GM18951 (cell line): ENCODE measurements around the gene FBXW7.

Experiments
- POLR2A ChIP-seq: IDR thresholded peaks from 4 replicates; pipeline ENCODE4 v1.6.1; 2011; ENCODE audit warnings: mild to moderate bottlenecking; ENCODE audit not compliant: insufficient read length, insufficient read depth; ENCODE audit errors: extremely low read depth
- in situ Hi-C: fragments of 300-500 bp; cut with MboI; formaldehyde crosslinking; loops from one replicate; pipeline ENCODE4 v1.12.0; 2022; ENCODE audit warnings: low sequenced_read_pairs, mixed read lengths, inconsistent platforms; ENCODE audit not compliant: unreplicated experiment

Gene FBXW7

GRCh38 chr4:152368001-152368400 is 167.9 kb downstream of the FBXW7 start:
- TF ChIP-seq POLR2A = no peak
- in situ Hi-C loops = no loop called here

- TF ChIP-seq POLR2A = no peak
- in situ Hi-C loops = no loop called here
Observed at GRCh38 chr4:152364883-152365282, 171.0 kb downstream of the FBXW7 start.

GRCh38 chr4:152364383-152364782 is 171.5 kb downstream of the FBXW7 start:
- no peak for TF ChIP-seq POLR2A
- in situ Hi-C loops = no loop called here

- TF ChIP-seq POLR2A = no peak
- in situ Hi-C loops = no loop called here
Observed at GRCh38 chr4:152363904-152364303, 172.0 kb downstream of the FBXW7 start.

- in situ Hi-C loops = no loop called here
- no peak for TF ChIP-seq POLR2A
Observed at GRCh38 chr4:152363086-152363485, 172.8 kb downstream of the FBXW7 start.

- in situ Hi-C loops = no loop called here
- no peak for TF ChIP-seq POLR2A
Observed at GRCh38 chr4:152360045-152360410, 175.9 kb downstream of the FBXW7 start.

- in situ Hi-C loops = no loop called here
- TF ChIP-seq POLR2A = no peak
Observed at GRCh38 chr4:152359208-152360044, 176.5 kb downstream of the FBXW7 start.

GRCh38 chr4:152357206-152357605 is 178.7 kb downstream of the FBXW7 start:
- no peak for TF ChIP-seq POLR2A

GRCh38 chr4:152356428-152357034 is 179.4 kb downstream of the FBXW7 start:
- no peak for TF ChIP-seq POLR2A
- in situ Hi-C loops = no loop called here

More at GRCh38 chr4:152357206-152357605, 178.7 kb downstream of the FBXW7 start:
- in situ Hi-C loops = no loop called here

GRCh38 chr4:152352622-152353116 is 183.2 kb downstream of the FBXW7 start:
- in situ Hi-C loops = no loop called here
- peak; percentile 40 for TF ChIP-seq POLR2A

GRCh38 chr4:152352215-152352614 is 183.7 kb downstream of the FBXW7 start:
- in situ Hi-C loops = no loop called here
- TF ChIP-seq POLR2A = no peak

- no peak for TF ChIP-seq POLR2A
- in situ Hi-C loops = no loop called here
Observed at GRCh38 chr4:152351080-152351479, 184.8 kb downstream of the FBXW7 start.

GRCh38 chr4:152348670-152349069 is 187.2 kb downstream of the FBXW7 start:
- no peak for TF ChIP-seq POLR2A
- in situ Hi-C loops = no loop called here

GRCh38 chr4:152346979-152347378 is 188.9 kb downstream of the FBXW7 start:
- TF ChIP-seq POLR2A = no peak
- in situ Hi-C loops = no loop called here

- in situ Hi-C loops = no loop called here
- TF ChIP-seq POLR2A = no peak
Observed at GRCh38 chr4:152346526-152346925, 189.4 kb downstream of the FBXW7 start.
